HepG2 (cell line): ENCODE results near the gene LARP4. TPM values are rescaled to one million over a fixed set of nuclear protein-coding genes. Genes with fewer than 3 reads are reported as not detected.

ENCODE experiments used
- BATF2 ChIP-seq: sonication (generic); formaldehyde crosslinking; IDR thresholded peaks from 2 replicates; pipeline ENCODE4 v1.8.0; 2022; ENCODE audit warnings: mild to moderate bottlenecking, missing genetic modification reagents, moderate library complexity
- DNMT3B ChIP-seq: conservative IDR thresholded peaks from 2 replicates; pipeline ENCODE4 v1.6.1; 2016; ENCODE audit warnings: missing biosample characterization, control low read depth
- FOXO1 ChIP-seq: sonication (generic); formaldehyde crosslinking; IDR thresholded peaks from 2 replicates; pipeline ENCODE4 v1.4.0; 2020; ENCODE audit warnings: missing genetic modification reagents
- FOXP1 ChIP-seq, 2 experiments: fragments of 450-650 bp in 1 of 2; IDR thresholded peaks; 2 replicates each; pipeline ENCODE4 v1.6.1; 2017 to 2018; ENCODE audit warnings: antibody characterized with exemption in 1 of 2
- FOXP4 ChIP-seq: sonication (generic); formaldehyde crosslinking; IDR thresholded peaks from 2 replicates; pipeline ENCODE4 v1.4.0; 2020; ENCODE audit warnings: missing genetic modification reagents
- HMG20A ChIP-seq: IDR thresholded peaks from 2 replicates; pipeline ENCODE4 v1.6.1; 2016; ENCODE audit warnings: borderline replicate concordance
- HMGXB3 ChIP-seq: sonication (generic); formaldehyde crosslinking; IDR thresholded peaks from 2 replicates; pipeline ENCODE4 v1.4.0; 2020; ENCODE audit warnings: missing genetic modification reagents, borderline replicate concordance
- MAX ChIP-seq: IDR thresholded peaks from 2 replicates; pipeline ENCODE4 v1.6.1; 2012; ENCODE audit warnings: inconsistent platforms
- RCOR2 ChIP-seq: IDR thresholded peaks from 2 replicates; pipeline ENCODE4 v1.6.1; 2016; ENCODE audit warnings: missing biosample characterization, missing genetic modification reagents
- SAP130 ChIP-seq: IDR thresholded peaks from 2 replicates; pipeline ENCODE4 v1.6.1; 2016; ENCODE audit warnings: low read depth
- SP5 ChIP-seq: IDR thresholded peaks from 2 replicates; pipeline ENCODE4 v1.6.1; 2016; ENCODE audit warnings: low read depth, borderline replicate concordance
- TEAD3 ChIP-seq: optimal IDR thresholded peaks from 2 replicates; pipeline ENCODE3; 2016; ENCODE audit warnings: borderline replicate concordance
- TFDP2 ChIP-seq: sonication (generic); formaldehyde crosslinking; IDR thresholded peaks from 2 replicates; pipeline ENCODE4 v1.4.0; 2020; ENCODE audit warnings: missing genetic modification reagents
- XRCC5 ChIP-seq: fragments of 200-400 bp; formaldehyde crosslinking; optimal IDR thresholded peaks from 2 replicates; pipeline ENCODE3; 2017; ENCODE audit warnings: mild to moderate bottlenecking, low read length
- YEATS2 ChIP-seq: sonication (generic); formaldehyde crosslinking; IDR thresholded peaks from 2 replicates; pipeline ENCODE4 v1.4.0; 2020; ENCODE audit warnings: missing genetic modification reagents, borderline replicate concordance
- ZBTB21 ChIP-seq: sonication (generic); formaldehyde crosslinking; IDR thresholded peaks from 2 replicates; pipeline ENCODE4 v1.4.0; 2020; ENCODE audit warnings: missing genetic modification reagents
- ZMYM2 ChIP-seq: sonication (generic); formaldehyde crosslinking; IDR thresholded peaks from 2 replicates; pipeline ENCODE4 v1.8.0; 2022; ENCODE audit warnings: mild to moderate bottlenecking, missing genetic modification reagents
- ZNF761 ChIP-seq: sonication (generic); formaldehyde crosslinking; conservative IDR thresholded peaks from 2 replicates; pipeline ENCODE4 v1.4.0; 2020; ENCODE audit warnings: mild to moderate bottlenecking, missing genetic modification reagents
- polyA plus RNA-seq, 8 experiments: library from polyadenylated mRNA; depleted of rRNA in 3 of 8; stranded (reverse) in 7 of 8; unstranded in 1 of 8; fragments of >200 nt; fragmentation: Illumina TruSeq in 4 of 8; extraction: Trizol in 4 of 8; gene quantifications; 2 replicates each; pipeline versions ENCODE4 v1.2.1 to v1.2.3, GENCODE V29; 2011 to 2016; ENCODE audit warnings: low read depth in 4 of 8, missing spikeins in 1 of 8, mixed read lengths in 1 of 8; ENCODE audit not compliant: insufficient read depth in 1 of 8
- total RNA-seq, 5 experiments: library from RNA; depleted of rRNA; stranded (reverse); fragments of >200 nt; fragmentation: Illumina TruSeq; extraction: Trizol; gene quantifications; 2 replicates each; pipeline ENCODE4 v1.2.3, GENCODE V29; 2016; ENCODE audit warnings: low read depth in 1 of 5

The LARP4 gene
- total and polyA plus RNA-seq, 2 of the 13 experiments (the other 11 are each of a cell fraction or from before 2014, with no cell fraction given), result 16.4 to 42.7 TPM

GRCh38 chr12:50508970-50509663 lies 108.4 kb downstream of the LARP4 start (continued):
- TF ChIP-seq ZNF761 (CRISPR knock-in tag), result no peak; the same call in 1 of the 2 replicates
- no peak for TF ChIP-seq ZMYM2 (CRISPR knock-in tag)
- TF ChIP-seq TFDP2 (CRISPR knock-in tag), result peak; percentile 48; the same call in 1 of the 2 replicates
- TF ChIP-seq SAP130 (CRISPR knock-in tag), result peak; percentile 74
- TF ChIP-seq RCOR2 (CRISPR knock-in tag), result peak; percentile 82
- TF ChIP-seq TEAD3, result peak; percentile 56
- TF ChIP-seq HMG20A (CRISPR knock-in tag), result peak; percentile 47; the same call in 1 of the 2 replicates
- no peak for TF ChIP-seq XRCC5
- peak; percentile 63; the same call in 1 of the 2 replicates for TF ChIP-seq SP5
- peak; percentile 9; the same call in 1 of the 2 replicates for TF ChIP-seq FOXO1
- TF ChIP-seq ZBTB21 (CRISPR knock-in tag), result no peak
- peak; percentile 60; the same call in 1 of the 2 replicates for TF ChIP-seq MAX
- no peak for TF ChIP-seq FOXP1 (IDR thresholded peaks at IDR 0.05)
- peak; percentile 94 for TF ChIP-seq FOXP1 (CRISPR knock-in tag; IDR thresholded peaks at IDR 0.05)
- 0 out of 2 replicates have a peak, but pooled peaks have one; percentile 40 for TF ChIP-seq YEATS2 (CRISPR knock-in tag)
- TF ChIP-seq DNMT3B (CRISPR knock-in tag), result no peak
- TF ChIP-seq FOXP4 (CRISPR knock-in tag), result peak; percentile 84
- TF ChIP-seq BATF2 (CRISPR knock-in tag), result no peak
- no peak for TF ChIP-seq HMGXB3 (CRISPR knock-in tag)
